HepG2 (cell line): ENCODE measurements around the gene PGPEP1. TPM values are rescaled to one million over a fixed set of nuclear protein-coding genes. Genes with fewer than 3 reads are reported as not detected.
A peak's percentile ranks its signal among the peaks of the same experiment; 100 is the strongest.

Experiments used
- FOXP1 ChIP-seq, 2 experiments: fragments of 450-650 bp in 1 of 2; IDR thresholded peaks; 2 replicates each; pipeline ENCODE4 v1.6.1; 2017 to 2018; ENCODE audit warnings: antibody characterized with exemption in 1 of 2
- HNF1A ChIP-seq, 2 experiments: sonication (generic) in 1 of 2; formaldehyde crosslinking in 1 of 2; IDR thresholded peaks; 2 replicates each; pipeline versions ENCODE4 v1.4.0 to v1.6.1; 2016 to 2020; ENCODE audit warnings: borderline replicate concordance in 1 of 2, low read depth in 1 of 2, mild to moderate bottlenecking in 1 of 2, missing genetic modification reagents in 1 of 2
- JARID2 ChIP-seq: sonication (generic); formaldehyde crosslinking; IDR thresholded peaks from 2 replicates; pipeline ENCODE4 v1.8.1; 2023; ENCODE audit warnings: missing genetic modification reagents, inconsistent platforms; ENCODE audit not compliant: insufficient replicate concordance
- JUN ChIP-seq: sonication (generic); formaldehyde crosslinking; IDR thresholded peaks from 2 replicates; pipeline ENCODE4 v1.4.0; 2020; ENCODE audit warnings: mild to moderate bottlenecking, missing genetic modification reagents
- KLF9 ChIP-seq: IDR thresholded peaks from 2 replicates; pipeline ENCODE4 v1.6.1; 2016; ENCODE audit warnings: low read depth
- MLXIP ChIP-seq: sonication (generic); formaldehyde crosslinking; IDR thresholded peaks from 2 replicates; pipeline ENCODE4 v1.9.0; 2021; ENCODE audit warnings: missing genetic modification reagents, borderline replicate concordance
- NR2F1 ChIP-seq, 2 experiments: fragments of 450-650 bp in 1 of 2; formaldehyde crosslinking in 1 of 2; IDR thresholded peaks; 2 replicates each; pipeline versions ENCODE4 v1.5.0 to v1.6.1; 2016 to 2020; ENCODE audit warnings: mild to moderate bottlenecking in 1 of 2, missing compliant biosample characterization in 1 of 2, missing genetic modification reagents in 1 of 2, moderate library complexity in 1 of 2
- ZHX1 ChIP-seq: sonication (generic); formaldehyde crosslinking; IDR thresholded peaks from 2 replicates; pipeline ENCODE4 v1.8.1; 2022; ENCODE audit warnings: low read depth, mild to moderate bottlenecking, missing genetic modification reagents
- ZIK1 ChIP-seq: sonication (generic); formaldehyde crosslinking; IDR thresholded peaks from 2 replicates; pipeline ENCODE4 v1.5.0; 2020; ENCODE audit warnings: mild to moderate bottlenecking, low read depth, missing genetic modification reagents, borderline replicate concordance
- ZNF577 ChIP-seq: sonication (generic); formaldehyde crosslinking; IDR thresholded peaks from 2 replicates; pipeline ENCODE4 v1.4.0; 2020; ENCODE audit warnings: mild to moderate bottlenecking, low read depth, missing genetic modification reagents, borderline replicate concordance
- ZNF614 ChIP-seq: IDR thresholded peaks from 2 replicates; pipeline ENCODE4 v1.6.1; 2018; ENCODE audit warnings: missing biosample characterization, missing genetic modification reagents, inconsistent platforms, borderline replicate concordance
- ZNF788 ChIP-seq: sonication (generic); formaldehyde crosslinking; IDR thresholded peaks from 2 replicates; pipeline ENCODE4 v1.5.0; 2020; ENCODE audit warnings: mild to moderate bottlenecking, missing genetic modification reagents, borderline replicate concordance
- polyA plus RNA-seq, 8 experiments: library from polyadenylated mRNA; depleted of rRNA in 3 of 8; stranded (reverse) in 7 of 8; unstranded in 1 of 8; fragments of >200 nt; fragmentation: Illumina TruSeq in 4 of 8; extraction: Trizol in 4 of 8; gene quantifications; 2 replicates each; pipeline versions ENCODE4 v1.2.1 to v1.2.3, GENCODE V29; 2011 to 2016; ENCODE audit warnings: low read depth in 4 of 8, missing spikeins in 1 of 8, mixed read lengths in 1 of 8; ENCODE audit not compliant: insufficient read depth in 1 of 8
- total RNA-seq, 5 experiments: library from RNA; depleted of rRNA; stranded (reverse); fragments of >200 nt; fragmentation: Illumina TruSeq; extraction: Trizol; gene quantifications; 2 replicates each; pipeline ENCODE4 v1.2.3, GENCODE V29; 2016; ENCODE audit warnings: low read depth in 1 of 5

The PGPEP1 gene
- total and polyA plus RNA-seq, 2 of the 13 experiments (the other 11 are each of a cell fraction or from before 2014, with no cell fraction given), result 53.1 to 56.6 TPM

- TF ChIP-seq HNF1A (IDR thresholded peaks at IDR 0.05; ENCODE audit: low read depth), result no peak
- TF ChIP-seq HNF1A (CRISPR knock-in tag; IDR thresholded peaks at IDR 0.05; ENCODE audit: borderline replicate concordance), result peak; percentile 76; the same call in 1 of the 2 replicates
- no peak for TF ChIP-seq JARID2 (CRISPR knock-in tag)
- TF ChIP-seq ZNF788 (CRISPR knock-in tag), result peak; percentile 60; the same call in 1 of the 2 replicates
- TF ChIP-seq FOXP1 (IDR thresholded peaks at IDR 0.05), result no peak
- peak; percentile 8; the same call in 1 of the 2 replicates for TF ChIP-seq FOXP1 (CRISPR knock-in tag; IDR thresholded peaks at IDR 0.05)
- no peak; the same call in 1 of the 2 replicates for TF ChIP-seq ZIK1 (CRISPR knock-in tag)
- TF ChIP-seq JUN (CRISPR knock-in tag), result 0 out of 2 replicates have a peak, but pooled peaks have one; percentile 40
- TF ChIP-seq ZNF577 (CRISPR knock-in tag), result no peak
- TF ChIP-seq ZHX1 (CRISPR knock-in tag), result peak; percentile 68; the same call in 1 of the 2 replicates
- TF ChIP-seq MLXIP (CRISPR knock-in tag), result no peak
- TF ChIP-seq NR2F1 (CRISPR knock-in tag; IDR thresholded peaks at IDR 0.05), result no peak
- no peak for TF ChIP-seq ZNF614
- TF ChIP-seq KLF9 (CRISPR knock-in tag), result no peak
Observed at GRCh38 chr19:18304458-18305310, 35.7 kb upstream of the PGPEP1 start (continued).
